CD4-positive, alpha-beta T cell (primary cell): ENCODE data around the gene RAB8B. TPM values are rescaled to one million over a fixed set of nuclear protein-coding genes. Genes with fewer than 3 reads are reported as not detected.
A peak's percentile ranks its signal among the peaks of the same experiment; 100 is the strongest.

Source experiments
- ATAC-seq: fragments of 200-7000 bp; cut with Tn5 transposase; one replicate; pipeline ENCODE4 v1.10.0; 2022; ENCODE audit warnings: mild to moderate bottlenecking; ENCODE audit not compliant: poor library complexity
- CTCF ChIA-PET: fragments of 350-600 bp; sonication (Branson Sonifier 250); formaldehyde crosslinking; loops from one replicate; lab custom pipeline; 2021; ENCODE audit warnings: antibody characterized with exemption, inconsistent platforms; lab: Charles Lee
- POLR2A ChIA-PET: fragments of 350-600 bp; sonication (Branson Sonifier 250); formaldehyde crosslinking; loops from one replicate; lab custom pipeline; 2021; ENCODE audit warnings: antibody characterized with exemption, inconsistent platforms; lab: Charles Lee
- DNase-seq, 14 experiments: peaks; one replicate each; pipeline ENCODE4 v3.0.0-alpha.2; 2013 to 2020; ENCODE audit warnings: mixed read lengths in 2 of 14
- H3K27ac ChIP-seq, 2 donors: one replicate each; pipeline versions ENCODE4 v1.5.1 to v1.7.0; 2013; ENCODE audit warnings: low read length in 2 of 2, low read depth in 1 of 2, mild to moderate bottlenecking in 1 of 2
- H3K27me3 ChIP-seq, 2 experiments: 1 replicate in 1 of 2; 2 replicates in 1 of 2; pipeline versions ENCODE4 v1.6.1 to v1.7.0; 2013; ENCODE audit warnings: low read length in 2 of 2, control low read depth in 1 of 2, mild to moderate bottlenecking in 1 of 2, moderate library complexity in 1 of 2; ENCODE audit not compliant: insufficient read depth in 2 of 2, control insufficient read depth in 1 of 2
- H3K36me3 ChIP-seq: one replicate; pipeline ENCODE4 v1.6.1; 2013; ENCODE audit warnings: low read length, control low read depth; ENCODE audit not compliant: insufficient read depth
- H3K4me1 ChIP-seq: one replicate; pipeline ENCODE4 v1.6.1; 2013; ENCODE audit warnings: low read length, control low read depth; ENCODE audit not compliant: insufficient read depth
- H3K4me3 ChIP-seq: one replicate; pipeline ENCODE4 v1.5.1; 2013; ENCODE audit warnings: mild to moderate bottlenecking, low read length, moderate library complexity
- H3K9me3 ChIP-seq, 2 experiments: 1 replicate in 1 of 2; 2 replicates in 1 of 2; pipeline versions ENCODE4 v1.6.1 to v1.7.0; 2013; ENCODE audit warnings: low read length in 2 of 2, mild to moderate bottlenecking in 2 of 2, control low read depth in 1 of 2, moderate library complexity in 1 of 2; ENCODE audit not compliant: control insufficient read depth in 1 of 2, insufficient read depth in 1 of 2
- H3K27ac Mint-ChIP-seq: one replicate; pipeline ENCODE4 v1.8.0; 2020; ENCODE audit warnings: mixed read lengths
- H3K27me3 Mint-ChIP-seq: one replicate; pipeline ENCODE4 v1.8.0; 2021; ENCODE audit warnings: mixed read lengths
- H3K36me3 Mint-ChIP-seq: one replicate; pipeline ENCODE4 v1.8.0; 2021; ENCODE audit warnings: low read depth, mixed read lengths
- H3K4me1 Mint-ChIP-seq: one replicate; pipeline ENCODE4 v1.8.0; 2021; ENCODE audit warnings: low read depth, mixed read lengths
- H3K4me3 Mint-ChIP-seq: one replicate; pipeline ENCODE4 v1.8.0; 2020; ENCODE audit warnings: mild to moderate bottlenecking, mixed read lengths
- H3K9me3 Mint-ChIP-seq: one replicate; pipeline ENCODE4 v1.8.0; 2020; ENCODE audit warnings: mixed read lengths
- CTCF ChIP-seq: fragments of 200-600 bp; IDR thresholded peaks from one replicate; pipeline ENCODE4 v1.8.0; 2022; ENCODE audit warnings: antibody characterized with exemption, mild to moderate bottlenecking
- intact Hi-C, 2 experiments: fragments of 100-400 bp; cut with DNase I in 1 of 2; cut with micrococcal nuclease in 1 of 2; formaldehyde crosslinking; loops; one replicate each; pipeline versions ENCODE4 v1.15.1 to v1.9.0; 2023 to 2025; cut with DNase I, micrococcal nuclease
- total RNA-seq, 174 experiments: library from RNA in 2 of 174; stranded (reverse) in 2 of 174; gene quantifications; one replicate each; pipeline ENCODE4 v1.2.3 and lab custom pipeline; 2021 to 2026

Gene RAB8B
- total RNA-seq, 2 experiments from 2014 or later: 74.5 to 75.2 TPM

- H3K27ac ChIP-seq: peak overlapping the region; percentile 33 to 45
- ATAC-seq: no peak
- no peaks in the 10 kb centered on the region for H3K36me3 ChIP-seq
- H3K9me3 Mint-ChIP-seq: no peaks in the 10 kb centered on the region
- H3K27ac Mint-ChIP-seq: peak overlapping the region; percentile 95
- intact Hi-C loops: loop anchor here in 1 of 2 experiments (1.0 to 10.0 kb wide), 2 partner anchors 89 to 906 kb away; partner anchors contain the start of genes APH1B, CIAO2A and SNX1
- no peaks in the 10 kb centered on the region for H3K27me3 Mint-ChIP-seq
- TF ChIP-seq CTCF: no peak
- peak overlapping the region; percentile 88 for H3K4me3 ChIP-seq
- DNase-seq: no peak
- peaks cover 48% of the 10 kb centered on the region for H3K4me1 Mint-ChIP-seq
- POLR2A ChIA-PET: interaction anchor here (0.9 to 1.8 kb wide), 4 partner anchors 31 to 89 kb away, joined by 4 to 9 read pairs (median 7); partner anchors contain the start of genes APH1B and RPS27L
- CTCF ChIA-PET: interaction anchor here (0.7 to 1.5 kb wide), 2 partner anchors 22 to 37 kb away, joined by 3 to 4 read pairs; no protein-coding TSS in a partner anchor
- peaks cover 23% of the 10 kb centered on the region for H3K4me1 ChIP-seq
- H3K36me3 Mint-ChIP-seq: peaks cover 13% of the 10 kb centered on the region
- peak overlapping the region; percentile 96 for H3K4me3 Mint-ChIP-seq
- no peaks in the 10 kb centered on the region for H3K9me3 ChIP-seq
- H3K27me3 ChIP-seq: no peaks in the 10 kb centered on the region
Measured at GRCh38 chr15:63188247-63188925, 1.0 kb upstream of the RAB8B start.

GRCh38 chr15:63189941-63190768 lies 749 bp downstream of the RAB8B start:
- Histone ChIP-seq H3K27ac (peak overlapping the region; percentile 94 to 95), H3K27me3 (no peaks in the 10 kb centered on the region), H3K4me1 (peaks cover 33% of the 10 kb centered on the region), H3K36me3 (no peaks in the 10 kb centered on the region), H3K4me3 (peak overlapping the region; percentile 88), H3K9me3 (no peaks in the 10 kb centered on the region)
- POLR2A ChIA-PET: interaction anchor here (2.5 to 8.1 kb wide), 5 partner anchors 13 to 87 kb away, joined by 48 to 176 read pairs (median 98); partner anchors contain the start of genes APH1B and RPS27L
- peak in 3 of 14 experiments; percentile 42 to 64 (median 51) for DNase-seq
- H3K27ac Mint-ChIP-seq: peak overlapping the region; percentile 95
- peak overlapping the region; percentile 96 for H3K4me3 Mint-ChIP-seq
- no peak for TF ChIP-seq CTCF
- peaks cover 63% of the 10 kb centered on the region for H3K4me1 Mint-ChIP-seq
- CTCF ChIA-PET: interaction anchor here (1.5 to 2.0 kb wide), 3 partner anchors 21 to 41 kb away, joined by 4 to 11 read pairs (median 9); no protein-coding TSS in a partner anchor
- ATAC-seq: no peak
- H3K27me3 Mint-ChIP-seq: no peaks in the 10 kb centered on the region
- peaks cover 13% of the 10 kb centered on the region for H3K36me3 Mint-ChIP-seq
- intact Hi-C loops: loop anchor here (1.0 to 10.0 kb wide), 7 partner anchors 33 to 905 kb away; partner anchors contain the start of genes CIAO2A (in 1 of the 2), RPS27L (in 1 of the 2), SNX1 (in 1 of the 2) and USP3 (in 1 of the 2)
- H3K9me3 Mint-ChIP-seq: no peaks in the 10 kb centered on the region
